ENCODE data around the gene SYK.
"Not testable (repeated sequence)": the region's sequence is repeated elsewhere in the genome, so short reads cannot be mapped to it uniquely, and the experiment has no call there.

Gene SYK

GRCh38 chr9:90816690-90817089, 15.1 kb downstream of the SYK start:
- in situ Hi-C loops (cut with MboI; ENCODE audit: low pct_unique_long_range_greater_than_20kb, low sequenced_read_pairs), result no loop called here
- no peak for DNase-seq

GRCh38 chr9:90818279-90818678, 16.7 kb downstream of the SYK start:
- DNase-seq, result no peak
- in situ Hi-C loops (cut with MboI; ENCODE audit: low pct_unique_long_range_greater_than_20kb, low sequenced_read_pairs), result no loop called here

- DNase-seq; in situ Hi-C loops (cut with MboI; ENCODE audit: low pct_unique_long_range_greater_than_20kb, low sequenced_read_pairs): not testable (repeated sequence)
Measured at GRCh38 chr9:90820406-90820805, 18.8 kb downstream of the SYK start.

GRCh38 chr9:90821236-90821635, 19.6 kb downstream of the SYK start:
- DNase-seq; in situ Hi-C loops (cut with MboI; ENCODE audit: low pct_unique_long_range_greater_than_20kb, low sequenced_read_pairs): not testable (repeated sequence)

- DNase-seq, result no peak
- in situ Hi-C loops (cut with MboI; ENCODE audit: low pct_unique_long_range_greater_than_20kb, low sequenced_read_pairs), result no loop called here
Measured at GRCh38 chr9:90821697-90822096, 20.1 kb downstream of the SYK start.

GRCh38 chr9:90822866-90823265, 21.2 kb downstream of the SYK start:
- DNase-seq, result no peak
- in situ Hi-C loops (cut with MboI; ENCODE audit: low pct_unique_long_range_greater_than_20kb, low sequenced_read_pairs), result no loop called here

GRCh38 chr9:90825586-90825985, 24.0 kb downstream of the SYK start:
- in situ Hi-C loops (cut with MboI; ENCODE audit: low pct_unique_long_range_greater_than_20kb, low sequenced_read_pairs), result no loop called here
- DNase-seq, result peak; percentile 70

GRCh38 chr9:90826326-90827020, 24.9 kb downstream of the SYK start:
- no peak for DNase-seq
- in situ Hi-C loops (cut with MboI; ENCODE audit: low pct_unique_long_range_greater_than_20kb, low sequenced_read_pairs), result no loop called here

GRCh38 chr9:90827181-90827871, 25.7 kb downstream of the SYK start:
- in situ Hi-C loops (cut with MboI; ENCODE audit: low pct_unique_long_range_greater_than_20kb, low sequenced_read_pairs), result no loop called here
- peak; percentile 94 for DNase-seq

- in situ Hi-C loops (cut with MboI; ENCODE audit: low pct_unique_long_range_greater_than_20kb, low sequenced_read_pairs), result no loop called here
- DNase-seq, result no peak
Measured at GRCh38 chr9:90830051-90830450, 28.4 kb downstream of the SYK start.

- DNase-seq, result peak; percentile 83
- in situ Hi-C loops (cut with MboI; ENCODE audit: low pct_unique_long_range_greater_than_20kb, low sequenced_read_pairs), result no loop called here
Measured at GRCh38 chr9:90830977-90831376, 29.4 kb downstream of the SYK start.

GRCh38 chr9:90832261-90832660, 30.6 kb downstream of the SYK start:
- in situ Hi-C loops (cut with MboI; ENCODE audit: low pct_unique_long_range_greater_than_20kb, low sequenced_read_pairs), result no loop called here
- no peak for DNase-seq

- in situ Hi-C loops (cut with MboI; ENCODE audit: low pct_unique_long_range_greater_than_20kb, low sequenced_read_pairs), result no loop called here
- no peak for DNase-seq
Measured at GRCh38 chr9:90834828-90835595, 33.4 kb downstream of the SYK start.

- no peak for DNase-seq
- in situ Hi-C loops (cut with MboI; ENCODE audit: low pct_unique_long_range_greater_than_20kb, low sequenced_read_pairs), result no loop called here
Measured at GRCh38 chr9:90836411-90837080, 34.9 kb downstream of the SYK start.

- in situ Hi-C loops (cut with MboI; ENCODE audit: low pct_unique_long_range_greater_than_20kb, low sequenced_read_pairs), result no loop called here
- DNase-seq, result peak; percentile 33
Measured at GRCh38 chr9:90838098-90838497, 36.5 kb downstream of the SYK start.

- in situ Hi-C loops (cut with MboI; ENCODE audit: low pct_unique_long_range_greater_than_20kb, low sequenced_read_pairs), result no loop called here
- DNase-seq, result no peak
Measured at GRCh38 chr9:90838581-90839154, 37.0 kb downstream of the SYK start.

GRCh38 chr9:90839183-90839728, 37.6 kb downstream of the SYK start:
- DNase-seq, result no peak

GRCh38 chr9:90840696-90841095, 39.1 kb downstream of the SYK start:
- DNase-seq, result no peak
- in situ Hi-C loops (cut with MboI; ENCODE audit: low pct_unique_long_range_greater_than_20kb, low sequenced_read_pairs), result no loop called here

More at GRCh38 chr9:90839183-90839728, 37.6 kb downstream of the SYK start:
- in situ Hi-C loops (cut with MboI; ENCODE audit: low pct_unique_long_range_greater_than_20kb, low sequenced_read_pairs), result no loop called here

- in situ Hi-C loops (cut with MboI; ENCODE audit: low pct_unique_long_range_greater_than_20kb, low sequenced_read_pairs), result no loop called here
- no peak for DNase-seq
Measured at GRCh38 chr9:90841213-90841612, 39.6 kb downstream of the SYK start.
